Measurements from ENCODE around the gene OR1K1.

OR1K1 gene

GRCh38 chr9:122848256-122848943 is 48.5 kb downstream of the OR1K1 start:
- no peak for DNase-seq (ENCODE audit: insufficient read length, low spot score)
- FAIRE-seq: no peak
